ENCODE results near the gene KLHL26. TPM values are rescaled to one million over a fixed set of nuclear protein-coding genes. Genes with fewer than 3 reads are reported as not detected.
A peak's percentile ranks its signal among the peaks of the same experiment; 100 is the strongest.

KLHL26 gene
- total RNA-seq, 1 experiment from 2014 or later, result 17.1 TPM

- ChIA-PET POLR2A (no interaction called here), CTCF (no interaction called here), RAD21 (ENCODE audit: low non-redundant PET in 1 of 2, low total read pairs in 2 of 2, uncharacterized antibody in 2 of 2, unreplicated experiment in 2 of 2) (no interaction called here)
- Histone ChIP-seq H3K27ac (ENCODE audit: low read depth, low read length) (no peak overlapping the region), H3K4me2 (ENCODE audit: low read length) (no peak overlapping the region), H3K9me3 (ENCODE audit: control insufficient read depth in 1 of 2, insufficient read depth in 1 of 2, low read depth in 1 of 2, low read length in 2 of 2) (no peaks in the 10 kb centered on the region), H3K9me2 (ENCODE audit: insufficient read depth) (no peaks in the 10 kb centered on the region), H4K20me1 (ENCODE audit: insufficient read depth) (no peaks in the 10 kb centered on the region), H3K79me2 (ENCODE audit: insufficient read depth, low read length) (no peaks in the 10 kb centered on the region), H3K9ac (ENCODE audit: low read length) (no peak overlapping the region), H3K4me3 (replicated peaks in 1 of 2; ENCODE audit: low read depth in 1 of 2, low read length in 2 of 2) (no peak overlapping the region), H3K27me3 (ENCODE audit: insufficient read depth, low read length) (no peaks in the 10 kb centered on the region), H3K4me1 (ENCODE audit: control insufficient read depth in 1 of 2, insufficient read depth in 2 of 2, low read length in 2 of 2) (no peaks in the 10 kb centered on the region), H3K36me3 (ENCODE audit: control insufficient read depth in 1 of 2, insufficient read depth in 2 of 2, low read length in 2 of 2) (no peaks in the 10 kb centered on the region; a peak in 1 of 4 replicates), H2AFZ (ENCODE audit: low read depth, low read length, poor library complexity, severe bottlenecking) (no peak overlapping the region)
- intact Hi-C loops (cut with micrococcal nuclease), result no loop called here
- TF ChIP-seq ZBTB33 (IDR thresholded peaks at IDR 0.05; ENCODE audit: extremely low read depth, insufficient replicate concordance, low read length) (no peak), YY1 (IDR thresholded peaks at IDR 0.05; ENCODE audit: extremely low read depth, insufficient replicate concordance, low read depth, low read length) (no peak), SIN3A (IDR thresholded peaks at IDR 0.05; ENCODE audit: low read depth) (no peak), EZH2phosphoT487 (IDR thresholded peaks at IDR 0.05; ENCODE audit: borderline replicate concordance) (no peak), ELF1 (IDR thresholded peaks at IDR 0.05; ENCODE audit: borderline replicate concordance, low read depth) (no peak), ZFX (IDR thresholded peaks at IDR 0.05) (no peak), RAD21 (IDR thresholded peaks at IDR 0.05; ENCODE audit: low read depth) (no peak)
- TSS peak; percentile 18 for BruUV-seq (replicated peaks)
- ATAC-seq, result no peak
- DNase-seq (ENCODE audit: low read depth, low spot score), result no peak
These were observed 33.1 kb downstream of the KLHL26 start for GRCh38 chr19:18669883-18670282.

- ChIA-PET POLR2A (no interaction called here), CTCF (no interaction called here), RAD21 (ENCODE audit: low non-redundant PET in 1 of 2, low total read pairs in 2 of 2, uncharacterized antibody in 2 of 2, unreplicated experiment in 2 of 2) (no interaction called here)
- Histone ChIP-seq H3K79me2 (ENCODE audit: insufficient read depth, low read length) (no peaks in the 10 kb centered on the region), H3K9ac (ENCODE audit: low read length) (no peak overlapping the region), H4K20me1 (ENCODE audit: insufficient read depth) (no peaks in the 10 kb centered on the region), H3K36me3 (ENCODE audit: control insufficient read depth in 1 of 2, insufficient read depth in 2 of 2, low read length in 2 of 2) (no peaks in the 10 kb centered on the region; a peak in 1 of 4 replicates), H3K4me3 (replicated peaks in 1 of 2; ENCODE audit: low read depth in 1 of 2, low read length in 2 of 2) (no peak overlapping the region), H3K4me2 (ENCODE audit: low read length) (no peak overlapping the region), H3K27me3 (ENCODE audit: insufficient read depth, low read length) (no peaks in the 10 kb centered on the region), H3K9me3 (ENCODE audit: control insufficient read depth in 1 of 2, insufficient read depth in 1 of 2, low read depth in 1 of 2, low read length in 2 of 2) (no peaks in the 10 kb centered on the region), H3K27ac (ENCODE audit: low read depth, low read length) (no peak overlapping the region), H3K4me1 (ENCODE audit: control insufficient read depth in 1 of 2, insufficient read depth in 2 of 2, low read length in 2 of 2) (no peaks in the 10 kb centered on the region), H2AFZ (ENCODE audit: low read depth, low read length, poor library complexity, severe bottlenecking) (no peak overlapping the region), H3K9me2 (ENCODE audit: insufficient read depth) (no peaks in the 10 kb centered on the region)
- intact Hi-C loops (cut with micrococcal nuclease), result no loop called here
- ATAC-seq, result no peak
- DNase-seq (ENCODE audit: low read depth, low spot score), result no peak
- no TSS peak for BruUV-seq (replicated peaks)
- TF ChIP-seq SRF (IDR thresholded peaks at IDR 0.05; ENCODE audit: low read depth) (no peak), MAX (IDR thresholded peaks at IDR 0.05) (no peak), CBX3 (IDR thresholded peaks at IDR 0.05; ENCODE audit: low read depth) (no peak), ZBTB33 (IDR thresholded peaks at IDR 0.05; ENCODE audit: extremely low read depth, insufficient replicate concordance, low read length) (no peak), ELF1 (IDR thresholded peaks at IDR 0.05; ENCODE audit: borderline replicate concordance, low read depth) (no peak), POLR2A (IDR thresholded peaks at IDR 0.05; ENCODE audit: borderline replicate concordance, extremely low read depth, insufficient read depth, insufficient read length) (no peak), REST (IDR thresholded peaks at IDR 0.05; ENCODE audit: low read depth) (no peak), ATF3 (IDR thresholded peaks at IDR 0.05) (no peak)
These were observed 33.5 kb downstream of the KLHL26 start for GRCh38 chr19:18670312-18670711.

Data from HCT116 (cell line).